VCaP (cell line): ENCODE measurements around the gene SHISAL2A.

Source experiments
- H3K27ac ChIP-seq: fragments of 450-650 bp; 2 replicates; pipeline ENCODE4 v1.5.1; 2017
- CTCF ChIP-seq: fragments of 450-650 bp; conservative IDR thresholded peaks from 2 replicates; pipeline ENCODE4 v1.5.1; 2017; ENCODE audit warnings: mild to moderate bottlenecking, moderate library complexity

SHISAL2A gene

GRCh38 chr1:52686830-52687229 lies 53.9 kb downstream of the SHISAL2A start:
- no peak for TF ChIP-seq CTCF
- H3K27ac ChIP-seq, result no peak overlapping the region

- TF ChIP-seq CTCF, result no peak
- no peak overlapping the region for H3K27ac ChIP-seq
These were observed 58.9 kb downstream of the SHISAL2A start for GRCh38 chr1:52691821-52692220.

GRCh38 chr1:52692697-52693096 lies 59.7 kb downstream of the SHISAL2A start:
- no peak for TF ChIP-seq CTCF

GRCh38 chr1:52693351-52693750 lies 60.4 kb downstream of the SHISAL2A start:
- H3K27ac ChIP-seq, result peak overlapping the region; percentile 9; the same call in 1 of the 2 replicates

More at GRCh38 chr1:52692697-52693096, 59.7 kb downstream of the SHISAL2A start:
- H3K27ac ChIP-seq, result no peak overlapping the region

- H3K27ac ChIP-seq, result peak overlapping the region; percentile 9; the same call in 1 of the 2 replicates
- TF ChIP-seq CTCF, result no peak
These were observed 60.9 kb downstream of the SHISAL2A start for GRCh38 chr1:52693843-52694242.

GRCh38 chr1:52695627-52696026 lies 62.7 kb downstream of the SHISAL2A start:
- TF ChIP-seq CTCF, result no peak
- H3K27ac ChIP-seq, result no peak overlapping the region

GRCh38 chr1:52697795-52698674 lies 65.1 kb downstream of the SHISAL2A start, which contains the start of gene COA7:
COA7 (minus strand) TSS chr1:52698347; CDS start chr1:52698326, 21 bp downstream.
- peak within 1 kb of the TSS; percentile 85 for H3K27ac ChIP-seq
- TF ChIP-seq CTCF, result no peak
